ENCODE measurements around the gene SIDT1. TPM values are rescaled to one million over a fixed set of nuclear protein-coding genes. Genes with fewer than 3 reads are reported as not detected.

SIDT1 gene
- total RNA-seq, 1 donor from 2014 or later = not detected

GRCh38 chr3:113551820-113552219, 19.5 kb downstream of the SIDT1 start:
- DNase-seq (ENCODE audit: low read depth) (no peak), FAIRE-seq (no peak)
- no peak overlapping the region for H3K4me3 ChIP-seq (ENCODE audit: insufficient read depth, low read depth, low read length)
- no peaks in the 10 kb centered on the region for H3K36me3 ChIP-seq (ENCODE audit: insufficient read depth, low read length)
- H4K20me1 ChIP-seq (ENCODE audit: insufficient read depth, low read length) = no peaks in the 10 kb centered on the region
- no peak for TF ChIP-seq CTCF (IDR thresholded peaks at IDR 0.05; ENCODE audit: insufficient read depth, low read depth, low read length)
- TF ChIP-seq EZH2 (IDR thresholded peaks at IDR 0.05; ENCODE audit: insufficient read depth, low read length) = no peak
- H3K79me2 ChIP-seq (ENCODE audit: insufficient read depth, low read length) = no peaks in the 10 kb centered on the region
- no peak overlapping the region for H3K4me2 ChIP-seq (ENCODE audit: low read length)
- H3K27me3 ChIP-seq (ENCODE audit: insufficient read depth, low read length) = no peaks in the 10 kb centered on the region
- no peaks in the 10 kb centered on the region for H3K9me3 ChIP-seq (ENCODE audit: insufficient read depth, low read depth, low read length)
- Mint-ChIP-seq H3K4me1 (ENCODE audit: low read depth, unreplicated experiment) (peaks cover 3% of the 10 kb centered on the region), H3K27ac (ENCODE audit: unreplicated experiment) (no peak overlapping the region), H3K36me3 (ENCODE audit: low read depth, unreplicated experiment) (no peaks in the 10 kb centered on the region), H3K9me3 (ENCODE audit: unreplicated experiment) (no peaks in the 10 kb centered on the region), H3K27me3 (ENCODE audit: low read depth, unreplicated experiment) (no peaks in the 10 kb centered on the region), H3K4me3 (ENCODE audit: unreplicated experiment) (no peak overlapping the region)
- no peaks in the 10 kb centered on the region for H3K4me1 ChIP-seq (ENCODE audit: insufficient read depth, low read length)
- H2AFZ ChIP-seq (ENCODE audit: low read depth, low read length) = no peak overlapping the region
- H3K27ac ChIP-seq (ENCODE audit: low read depth, low read length) = no peak overlapping the region
- no peak overlapping the region for H3K9ac ChIP-seq (ENCODE audit: low read length)

GRCh38 chr3:113552851-113553250, 20.5 kb downstream of the SIDT1 start:
- Histone ChIP-seq H3K27ac (ENCODE audit: low read depth, low read length) (no peak overlapping the region), H3K9ac (ENCODE audit: low read length) (no peak overlapping the region), H2AFZ (ENCODE audit: low read depth, low read length) (no peak overlapping the region), H3K27me3 (ENCODE audit: insufficient read depth, low read length) (no peaks in the 10 kb centered on the region), H3K79me2 (ENCODE audit: insufficient read depth, low read length) (no peaks in the 10 kb centered on the region), H4K20me1 (ENCODE audit: insufficient read depth, low read length) (no peaks in the 10 kb centered on the region), H3K4me2 (ENCODE audit: low read length) (no peak overlapping the region), H3K4me3 (ENCODE audit: insufficient read depth, low read depth, low read length) (no peak overlapping the region), H3K4me1 (ENCODE audit: insufficient read depth, low read length) (peaks cover 4% of the 10 kb centered on the region), H3K36me3 (ENCODE audit: insufficient read depth, low read length) (no peaks in the 10 kb centered on the region), H3K9me3 (ENCODE audit: insufficient read depth, low read depth, low read length) (no peaks in the 10 kb centered on the region)
- DNase-seq (ENCODE audit: low read depth) = no peak
- H3K9me3 Mint-ChIP-seq (ENCODE audit: unreplicated experiment) = no peaks in the 10 kb centered on the region
- no peaks in the 10 kb centered on the region for H3K36me3 Mint-ChIP-seq (ENCODE audit: low read depth, unreplicated experiment)
- FAIRE-seq = no peak
- H3K4me3 Mint-ChIP-seq (ENCODE audit: unreplicated experiment) = no peak overlapping the region
- TF ChIP-seq EZH2 (IDR thresholded peaks at IDR 0.05; ENCODE audit: insufficient read depth, low read length) (no peak), CTCF (IDR thresholded peaks at IDR 0.05; ENCODE audit: insufficient read depth, low read depth, low read length) (no peak)
- no peak overlapping the region for H3K27ac Mint-ChIP-seq (ENCODE audit: unreplicated experiment)
- no peaks in the 10 kb centered on the region for H3K27me3 Mint-ChIP-seq (ENCODE audit: low read depth, unreplicated experiment)
- H3K4me1 Mint-ChIP-seq (ENCODE audit: low read depth, unreplicated experiment) = peaks cover 8% of the 10 kb centered on the region

GRCh38 chr3:113555138-113555537, 22.8 kb downstream of the SIDT1 start:
- no peak for DNase-seq (ENCODE audit: low read depth)
- Mint-ChIP-seq H3K9me3 (ENCODE audit: unreplicated experiment) (no peaks in the 10 kb centered on the region), H3K4me1 (ENCODE audit: low read depth, unreplicated experiment) (peaks cover 8% of the 10 kb centered on the region), H3K36me3 (ENCODE audit: low read depth, unreplicated experiment) (no peaks in the 10 kb centered on the region), H3K4me3 (ENCODE audit: unreplicated experiment) (no peak overlapping the region), H3K27me3 (ENCODE audit: low read depth, unreplicated experiment) (no peaks in the 10 kb centered on the region), H3K27ac (ENCODE audit: unreplicated experiment) (no peak overlapping the region)
- Histone ChIP-seq H3K4me2 (ENCODE audit: low read length) (no peak overlapping the region), H3K36me3 (ENCODE audit: insufficient read depth, low read length) (no peaks in the 10 kb centered on the region), H4K20me1 (ENCODE audit: insufficient read depth, low read length) (no peaks in the 10 kb centered on the region), H2AFZ (ENCODE audit: low read depth, low read length) (no peak overlapping the region), H3K4me1 (ENCODE audit: insufficient read depth, low read length) (peaks cover 4% of the 10 kb centered on the region), H3K27me3 (ENCODE audit: insufficient read depth, low read length) (no peaks in the 10 kb centered on the region), H3K9me3 (ENCODE audit: insufficient read depth, low read depth, low read length) (no peaks in the 10 kb centered on the region), H3K79me2 (ENCODE audit: insufficient read depth, low read length) (no peaks in the 10 kb centered on the region), H3K27ac (ENCODE audit: low read depth, low read length) (no peak overlapping the region), H3K9ac (ENCODE audit: low read length) (no peak overlapping the region), H3K4me3 (ENCODE audit: insufficient read depth, low read depth, low read length) (no peak overlapping the region)
- TF ChIP-seq EZH2 (IDR thresholded peaks at IDR 0.05; ENCODE audit: insufficient read depth, low read length) = no peak
- TF ChIP-seq CTCF (IDR thresholded peaks at IDR 0.05; ENCODE audit: insufficient read depth, low read depth, low read length) = no peak
- no peak for FAIRE-seq
